GM21360 (cell line): ENCODE results near the gene SCYGR6.

Experiments used
- ATAC-seq: cut with Tn5 transposase; IDR thresholded peaks from one replicate; pipeline ENCODE4 v1.9.1; 2021; ENCODE audit warnings: mild to moderate bottlenecking, moderate library complexity; ENCODE audit not compliant: unreplicated experiment

The SCYGR6 gene

DNA sequence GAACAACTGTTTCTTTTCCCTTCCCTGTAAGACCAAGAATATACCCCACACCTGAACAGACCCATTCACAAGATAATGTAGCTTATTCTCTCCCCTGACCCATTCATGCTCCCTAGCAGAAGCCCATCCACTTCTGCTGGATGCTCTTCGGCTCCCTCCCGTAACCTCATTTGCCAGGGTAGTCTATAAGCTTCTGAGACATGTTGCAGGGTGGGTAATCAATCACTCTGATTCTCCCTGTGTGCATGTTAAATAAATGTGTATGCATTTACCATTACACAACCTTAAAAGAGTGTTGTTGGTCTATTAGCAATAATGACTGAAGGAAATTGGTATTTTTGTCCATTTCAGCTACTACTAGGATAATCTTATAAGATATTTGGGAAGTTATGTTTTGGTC, 8.1 kb downstream of the SCYGR6 start:
- no peak for ATAC-seq

DNA sequence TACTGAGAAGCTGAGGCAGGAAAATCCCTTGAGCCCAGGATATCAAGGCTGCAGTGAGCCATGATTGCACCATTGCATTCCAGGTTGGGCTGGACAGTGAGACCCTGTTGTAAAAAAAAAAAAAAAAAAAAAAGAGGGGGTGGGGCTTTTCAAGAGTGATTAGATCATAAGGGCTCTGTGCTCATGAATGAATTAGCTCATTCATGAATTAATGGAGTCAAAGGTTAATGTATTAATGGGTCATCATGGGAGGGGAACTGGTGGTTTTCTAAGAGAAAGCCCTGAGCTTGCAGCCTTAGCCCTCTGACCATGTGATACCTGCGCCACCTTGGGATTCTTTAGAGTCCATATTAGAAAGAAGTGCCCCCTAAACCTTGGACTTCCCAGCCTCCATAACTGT, 11.3 kb downstream of the SCYGR6 start:
- no peak for ATAC-seq

DNA sequence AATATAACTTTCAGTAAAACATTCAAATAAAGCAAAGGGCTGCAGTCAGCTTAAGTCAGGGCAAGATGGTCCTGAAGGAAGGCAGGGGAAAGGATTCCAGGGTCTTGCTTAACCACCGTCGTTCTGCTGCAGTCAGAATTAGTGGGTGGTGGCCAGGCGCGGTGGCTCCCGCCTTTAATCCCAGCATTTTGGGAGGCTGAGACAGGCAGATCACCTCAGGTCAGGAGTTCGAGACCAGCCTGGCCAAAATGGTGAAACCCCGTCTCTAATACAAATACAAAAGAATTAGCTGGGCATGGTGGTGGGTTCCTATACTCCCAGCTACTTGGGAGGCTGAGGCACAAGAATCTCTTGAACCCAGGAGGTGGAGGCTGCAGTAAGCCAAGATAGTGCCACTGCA, 13.6 kb downstream of the SCYGR6 start:
- ATAC-seq: no peak

DNA sequence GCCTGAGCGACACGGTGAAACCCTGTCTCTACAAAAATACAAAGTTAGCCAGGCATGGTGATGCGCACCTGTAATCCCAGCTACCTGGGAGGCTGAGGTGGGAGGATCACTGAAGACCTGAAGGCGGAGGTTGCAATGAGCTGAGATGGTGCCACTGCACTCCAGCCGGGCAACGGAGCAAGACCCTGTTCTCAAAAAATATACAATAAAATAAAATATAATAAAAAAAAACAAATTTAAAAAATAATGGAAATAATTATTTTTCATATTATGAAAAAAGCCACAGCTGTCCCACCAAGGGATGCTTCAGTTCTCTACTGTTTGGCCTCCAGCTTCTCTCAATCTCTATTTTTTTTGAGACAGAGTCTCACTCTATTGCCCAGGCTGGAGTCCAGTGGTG, 17.2 kb downstream of the SCYGR6 start:
- no peak for ATAC-seq

DNA sequence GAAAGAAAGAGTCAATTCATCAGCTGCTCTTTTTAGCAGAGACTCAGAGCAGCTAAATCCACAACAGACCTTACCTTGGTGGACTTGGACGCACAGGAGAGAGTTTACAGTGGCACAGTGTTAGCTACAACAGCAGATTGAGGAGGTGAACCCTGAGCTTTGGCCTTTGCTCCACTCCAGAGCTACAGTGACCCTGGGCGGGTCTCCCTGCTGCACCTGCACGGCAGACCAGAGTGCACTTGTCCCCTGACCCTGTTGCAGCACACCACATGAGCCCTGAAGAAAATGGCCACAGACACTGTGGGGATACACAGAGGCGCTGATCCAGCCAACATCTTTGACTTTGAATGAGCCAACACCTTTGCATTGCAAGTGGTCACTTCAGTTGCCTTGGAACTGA, 17.7 kb downstream of the SCYGR6 start:
- ATAC-seq: no peak

DNA sequence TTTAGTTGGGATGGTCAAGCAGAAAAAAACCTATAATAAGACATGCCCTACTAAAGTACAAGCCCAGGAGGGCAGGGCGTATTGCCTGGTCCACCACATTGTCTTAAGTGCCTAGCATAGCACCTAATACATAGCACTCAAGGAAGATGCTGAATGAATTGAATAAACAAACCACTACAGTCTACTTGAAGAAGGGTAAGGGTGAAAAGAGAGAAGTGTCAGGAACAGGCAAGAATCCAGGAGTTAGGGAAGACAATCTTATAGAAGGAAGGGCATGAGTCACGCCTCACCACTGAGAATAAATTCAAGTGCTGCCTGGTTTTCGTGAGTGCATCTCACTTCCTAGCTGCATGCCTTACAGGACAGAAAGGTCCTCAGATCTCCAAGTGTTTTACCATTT, 20.6 kb downstream of the SCYGR6 start:
- ATAC-seq: no peak

DNA sequence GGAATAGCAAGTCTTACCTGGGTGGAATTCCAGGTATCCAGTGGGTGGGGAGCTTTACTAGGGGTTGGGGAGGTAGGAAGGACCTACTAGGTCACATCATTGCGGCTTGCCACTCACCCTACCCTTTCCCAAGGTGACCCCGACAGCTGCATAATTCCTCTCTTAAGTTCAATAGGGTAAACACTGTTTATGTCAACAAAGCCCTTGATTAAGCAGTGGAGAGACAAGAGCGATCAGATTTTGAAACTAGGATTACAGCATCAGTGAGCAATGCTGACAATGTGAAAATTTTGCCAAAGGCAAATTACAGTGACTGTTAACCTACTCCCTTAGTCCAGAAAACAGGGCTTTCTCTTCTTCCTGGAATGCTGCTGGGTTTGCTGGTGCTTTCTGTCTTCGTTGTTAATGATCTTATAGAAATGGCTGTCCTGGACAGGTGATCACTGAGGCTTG, 21.3 kb downstream of the SCYGR6 start:
- ATAC-seq: no peak

DNA sequence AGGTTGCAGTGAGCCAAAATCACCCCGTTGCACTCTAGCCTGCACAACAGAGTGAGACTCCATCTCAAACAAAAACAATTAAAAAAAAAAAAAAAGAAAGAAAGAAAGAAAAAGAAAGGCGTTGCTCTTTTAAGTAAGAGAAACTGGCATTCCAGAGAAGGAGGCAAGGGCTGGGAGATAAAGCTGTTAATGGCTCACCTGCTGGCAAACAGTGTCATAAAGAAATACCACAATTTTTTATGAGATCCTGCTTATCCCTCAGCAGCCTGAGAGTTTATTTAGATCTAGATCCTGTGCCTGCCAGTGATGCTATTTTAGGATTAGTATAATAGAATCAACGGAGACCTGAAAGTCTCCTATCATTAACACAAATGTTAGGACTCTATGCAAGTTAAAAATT, 23.0 kb downstream of the SCYGR6 start:
- no peak for ATAC-seq

DNA sequence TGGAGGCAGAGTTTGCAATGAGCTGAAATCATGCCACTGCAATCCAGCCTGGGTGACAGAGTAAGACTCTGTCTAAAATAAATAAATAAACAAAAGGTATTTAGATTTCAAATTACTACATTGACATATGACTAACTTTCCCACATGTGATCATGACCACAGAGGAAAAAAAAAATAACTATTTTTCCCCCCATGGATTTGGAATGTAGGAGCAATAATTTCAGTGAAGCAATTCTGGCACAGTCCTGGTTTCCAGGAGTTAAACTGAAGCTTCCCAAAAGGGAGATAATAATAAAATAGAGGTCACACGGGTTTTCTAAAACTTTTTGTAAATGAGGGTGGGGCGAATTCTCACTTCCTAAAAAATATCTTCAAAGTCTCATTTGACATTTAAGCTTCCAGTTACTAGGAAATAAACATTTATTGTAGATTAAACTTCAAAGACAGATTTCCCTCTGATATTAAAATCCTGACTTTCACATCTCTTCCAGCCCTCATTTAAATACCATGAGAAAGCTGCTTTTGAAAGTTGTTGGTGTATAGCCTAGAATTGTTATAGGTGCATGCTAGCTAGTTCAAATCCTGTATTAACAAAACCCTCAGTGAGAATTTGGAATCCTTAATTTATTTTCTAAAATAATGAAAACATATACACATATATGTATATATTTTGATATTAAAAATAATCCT, 27.4 kb downstream of the SCYGR6 start:
- ATAC-seq: no peak

DNA sequence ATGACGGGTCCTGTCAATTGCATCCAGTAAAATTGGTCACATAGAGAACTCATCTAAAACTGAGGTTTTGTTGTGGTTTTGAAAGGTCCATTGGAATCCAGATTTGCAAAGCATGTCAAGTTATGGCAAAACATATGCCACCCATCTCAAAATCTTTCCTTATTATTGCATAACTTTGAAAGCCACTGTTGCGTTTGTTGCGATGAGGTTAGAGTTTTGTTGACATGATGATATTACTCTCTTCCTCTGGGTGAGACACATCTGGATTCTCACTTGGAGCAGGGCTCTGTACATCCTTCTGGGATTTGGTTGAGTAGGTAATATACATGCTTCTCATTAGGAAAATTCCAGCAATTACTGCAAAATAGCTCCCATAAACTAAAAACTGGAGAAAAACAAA, 37.4 kb downstream of the SCYGR6 start:
- ATAC-seq: no peak

DNA sequence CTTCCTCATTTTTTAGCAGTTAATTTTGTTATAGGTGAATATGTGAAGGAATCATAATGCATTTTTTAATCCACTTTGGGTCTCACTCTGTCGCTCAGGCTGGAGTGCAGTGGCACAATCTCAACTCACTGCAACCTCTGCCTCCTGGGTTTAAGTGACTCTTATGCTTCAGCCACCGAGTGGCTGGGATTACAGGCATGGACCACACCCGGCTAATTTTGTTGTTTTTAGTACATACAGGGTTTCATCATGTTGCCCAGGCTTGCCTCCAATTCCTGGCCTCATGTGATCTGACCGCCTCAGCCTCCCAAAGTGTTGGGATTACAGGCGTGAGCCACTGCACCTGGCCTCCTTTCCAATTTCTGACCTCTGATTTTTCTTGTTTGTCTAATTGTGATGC, 40.3 kb downstream of the SCYGR6 start:
- no peak for ATAC-seq

DNA sequence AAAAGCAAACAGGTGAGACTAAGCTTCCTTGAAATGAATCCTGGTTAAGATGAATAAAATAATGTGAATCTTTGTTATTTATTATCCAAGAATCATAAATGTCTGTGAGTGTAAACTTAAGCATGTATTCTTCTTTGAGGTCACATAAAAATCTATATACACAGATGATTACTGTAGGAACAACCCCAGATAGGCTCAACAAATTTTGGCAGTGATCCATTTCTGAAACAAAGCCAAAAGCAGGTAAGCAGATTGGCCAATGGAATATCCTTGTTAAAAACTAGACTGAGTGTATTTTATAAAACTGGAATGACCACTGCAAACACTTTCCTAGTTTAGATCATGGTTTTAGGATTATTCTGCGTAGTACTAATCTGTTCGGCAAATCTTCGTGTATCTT, 46.6 kb downstream of the SCYGR6 start:
- no peak for ATAC-seq

DNA sequence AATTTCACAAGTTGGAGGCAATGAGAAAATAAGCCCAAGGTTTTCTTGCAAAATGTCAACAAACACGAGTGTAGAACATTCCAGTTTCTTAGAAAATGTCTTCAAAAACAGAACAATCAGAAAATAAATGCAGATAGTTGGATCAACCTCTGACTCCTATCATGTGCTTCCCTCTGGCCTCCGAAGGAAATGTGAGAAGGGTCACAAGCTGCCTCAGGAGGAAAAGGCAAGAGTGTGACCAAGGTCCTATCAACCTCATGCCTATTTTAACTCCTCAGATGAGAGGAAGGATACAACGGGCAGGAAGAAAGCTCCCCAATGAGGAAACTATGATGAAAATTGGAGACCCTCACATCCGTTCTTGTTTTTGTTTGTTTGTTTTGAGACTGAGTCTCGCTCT, 50.1 kb downstream of the SCYGR6 start:
- no peak for ATAC-seq
